Suprapubic skin (tissue), 4 donors: Measurements from ENCODE around the gene PRLHR. TPM values are rescaled to one million over a fixed set of nuclear protein-coding genes. Genes with fewer than 3 reads are reported as not detected.

Source experiments
- DNase-seq, 2 donors: peaks; one replicate each; pipeline ENCODE4 v3.0.0-alpha.2; 2019; ENCODE audit warnings: low spot score in 2 of 2
- H3K27ac ChIP-seq: fragments of 200-600 bp; sonication (generic); one replicate; pipeline ENCODE4 v1.5.1; 2019
- H3K27me3 ChIP-seq: fragments of 200-600 bp; sonication (generic); one replicate; pipeline ENCODE4 v1.5.1; 2019
- H3K36me3 ChIP-seq: fragments of 200-600 bp; sonication (generic); one replicate; pipeline ENCODE4 v1.5.1; 2019
- H3K4me1 ChIP-seq: fragments of 200-600 bp; sonication (generic); one replicate; pipeline ENCODE4 v1.5.1; 2019
- H3K4me3 ChIP-seq: fragments of 200-600 bp; sonication (generic); one replicate; pipeline ENCODE4 v1.5.1; 2019; ENCODE audit warnings: mild to moderate bottlenecking
- H3K9me3 ChIP-seq: fragments of 200-600 bp; sonication (generic); one replicate; pipeline ENCODE4 v1.5.1; 2019
- EP300 ChIP-seq: sonication (generic); formaldehyde crosslinking; IDR thresholded peaks from one replicate; pipeline ENCODE4 v1.6.1; 2017; ENCODE audit warnings: antibody characterized with exemption
- POLR2A ChIP-seq, 2 donors: fragments of 450-650 bp; IDR thresholded peaks; one replicate each; pipeline ENCODE4 v1.6.1; 2017; ENCODE audit warnings: antibody characterized with exemption in 2 of 2, mild to moderate bottlenecking in 2 of 2, moderate library complexity in 2 of 2
- POLR2AphosphoS5 ChIP-seq, 3 donors: sonication (generic); formaldehyde crosslinking; IDR thresholded peaks; one replicate each; pipeline ENCODE4 v1.6.1; 2017; ENCODE audit warnings: antibody characterized with exemption in 3 of 3
- WGBS: methylation state at CpG from one replicate; pipeline ENCODE4 v1.1.5; 2018; 5-methylcytosine and 5-hydroxymethylcytosine counted together
- total RNA-seq, 4 donors: library from RNA; depleted of rRNA; stranded (reverse); fragments of >200 nt; gene quantifications; one replicate each; pipeline ENCODE4 v1.1.0, GENCODE V29; 2016
- TF ChIP-seq, protein P1 (sequence below), 2 donors: fragments of 200-600 bp in 1 of 2; fragments of 450-650 bp in 1 of 2; sonication (generic) in 1 of 2; IDR thresholded peaks; one replicate each; pipeline ENCODE4 v1.5.1; 2016 to 2019; ENCODE audit warnings: antibody characterized with exemption in 2 of 2, mild to moderate bottlenecking in 1 of 2, moderate library complexity in 1 of 2

Gene PRLHR
- not detected for total RNA-seq

DNA sequence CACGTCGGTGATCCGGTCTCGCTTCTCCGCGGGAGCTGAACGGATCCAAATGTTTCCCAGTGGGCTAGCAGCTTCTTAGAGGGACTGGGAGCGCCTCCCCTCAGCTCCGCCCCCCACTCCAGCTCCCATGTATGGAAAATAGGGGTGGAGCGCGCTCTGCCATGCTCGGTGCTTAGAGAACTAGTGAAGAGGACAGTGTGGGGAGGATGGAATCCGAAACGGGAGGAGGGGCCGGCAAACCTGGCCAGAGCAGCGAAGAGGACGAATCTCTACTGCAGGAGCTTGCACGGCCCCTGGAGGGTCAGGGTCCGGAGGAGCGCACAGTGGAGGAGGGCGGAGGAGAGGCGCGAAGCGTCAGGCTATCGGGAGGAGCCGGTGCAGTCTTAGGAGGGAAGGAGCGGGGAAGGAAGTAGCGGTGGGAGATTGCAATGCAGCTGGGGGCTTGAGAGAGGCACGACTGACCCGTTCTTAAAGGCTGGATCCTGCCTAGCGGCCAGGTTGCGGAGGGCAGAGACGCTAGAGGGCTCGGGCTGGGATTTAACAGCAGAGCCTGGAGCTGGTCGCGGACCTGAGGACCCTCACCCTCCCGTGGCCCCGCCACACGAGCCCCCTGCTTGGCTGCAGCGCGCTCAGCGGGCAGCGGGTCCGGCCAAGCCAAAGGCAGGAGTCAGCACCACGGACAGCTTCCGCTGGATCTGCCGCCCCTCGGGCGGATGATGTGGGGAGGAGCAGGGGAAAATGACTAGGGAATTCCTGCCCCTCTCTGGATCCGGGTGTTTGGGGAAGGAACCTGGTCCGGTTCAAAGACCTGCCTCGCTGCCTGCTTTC is at the start of gene PRLHR:
Gene PRLHR, minus strand, starts transcription at position 51 of the 828 bp plus-strand sequence. CDS start 404 bp downstream, outside the sequence.
- TF ChIP-seq, protein P1, sequence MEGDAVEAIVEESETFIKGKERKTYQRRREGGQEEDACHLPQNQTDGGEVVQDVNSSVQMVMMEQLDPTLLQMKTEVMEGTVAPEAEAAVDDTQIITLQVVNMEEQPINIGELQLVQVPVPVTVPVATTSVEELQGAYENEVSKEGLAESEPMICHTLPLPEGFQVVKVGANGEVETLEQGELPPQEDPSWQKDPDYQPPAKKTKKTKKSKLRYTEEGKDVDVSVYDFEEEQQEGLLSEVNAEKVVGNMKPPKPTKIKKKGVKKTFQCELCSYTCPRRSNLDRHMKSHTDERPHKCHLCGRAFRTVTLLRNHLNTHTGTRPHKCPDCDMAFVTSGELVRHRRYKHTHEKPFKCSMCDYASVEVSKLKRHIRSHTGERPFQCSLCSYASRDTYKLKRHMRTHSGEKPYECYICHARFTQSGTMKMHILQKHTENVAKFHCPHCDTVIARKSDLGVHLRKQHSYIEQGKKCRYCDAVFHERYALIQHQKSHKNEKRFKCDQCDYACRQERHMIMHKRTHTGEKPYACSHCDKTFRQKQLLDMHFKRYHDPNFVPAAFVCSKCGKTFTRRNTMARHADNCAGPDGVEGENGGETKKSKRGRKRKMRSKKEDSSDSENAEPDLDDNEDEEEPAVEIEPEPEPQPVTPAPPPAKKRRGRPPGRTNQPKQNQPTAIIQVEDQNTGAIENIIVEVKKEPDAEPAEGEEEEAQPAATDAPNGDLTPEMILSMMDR (IDR thresholded peaks at IDR 0.05) = no peak
- TF ChIP-seq EP300 (no peak), POLR2A (IDR thresholded peaks at IDR 0.05) (no peak), POLR2AphosphoS5 (IDR thresholded peaks at IDR 0.05) (no peak)
- Histone ChIP-seq H3K4me1 (peaks cover 20% of the 10 kb centered on the region), H3K27me3 (peaks cover 96% of the 10 kb centered on the region), H3K4me3 (no peak within 1 kb of the TSS), H3K9me3 (no peaks in the 10 kb centered on the region), H3K36me3 (no peaks in the 10 kb centered on the region), H3K27ac (no peak within 1 kb of the TSS)
- DNase-seq = no peak
- 13% methylated on average over 48 of the region's 52 CpGs for WGBS

DNA sequence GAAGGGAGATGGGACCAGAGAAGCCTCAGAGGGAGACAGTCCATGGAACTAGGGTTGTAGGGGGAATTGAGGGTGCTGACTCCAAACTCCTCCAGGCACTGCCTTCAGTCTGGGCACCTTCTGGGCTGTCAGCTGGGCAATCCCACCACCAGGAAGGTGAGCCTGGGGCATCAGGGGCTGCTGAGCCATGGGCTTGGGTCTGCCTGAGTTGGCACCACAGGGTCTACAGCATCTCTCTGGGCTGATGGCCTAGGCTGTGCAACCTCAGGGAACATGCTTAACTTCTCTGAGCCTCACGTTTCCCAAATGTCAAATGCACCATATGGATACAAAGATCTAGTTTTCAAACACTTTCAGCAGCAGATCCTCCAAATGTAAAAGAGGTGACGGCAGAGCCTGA is 46.8 kb upstream of the PRLHR start:
- TF ChIP-seq EP300 (no peak), POLR2A (IDR thresholded peaks at IDR 0.05) (no peak), POLR2AphosphoS5 (IDR thresholded peaks at IDR 0.05) (no peak)
- TF ChIP-seq, protein P1 (IDR thresholded peaks at IDR 0.05) = no peak
- no peak for DNase-seq
- 100% methylated on average over 2 of the region's 2 CpGs for WGBS
- H3K9me3 ChIP-seq = peaks cover 3% of the 10 kb centered on the region
- H3K27me3 ChIP-seq = peaks cover 11% of the 10 kb centered on the region
- no peak overlapping the region for H3K4me3 ChIP-seq
- no peak overlapping the region for H3K27ac ChIP-seq
- H3K4me1 ChIP-seq = no peaks in the 10 kb centered on the region
- no peaks in the 10 kb centered on the region for H3K36me3 ChIP-seq

DNA sequence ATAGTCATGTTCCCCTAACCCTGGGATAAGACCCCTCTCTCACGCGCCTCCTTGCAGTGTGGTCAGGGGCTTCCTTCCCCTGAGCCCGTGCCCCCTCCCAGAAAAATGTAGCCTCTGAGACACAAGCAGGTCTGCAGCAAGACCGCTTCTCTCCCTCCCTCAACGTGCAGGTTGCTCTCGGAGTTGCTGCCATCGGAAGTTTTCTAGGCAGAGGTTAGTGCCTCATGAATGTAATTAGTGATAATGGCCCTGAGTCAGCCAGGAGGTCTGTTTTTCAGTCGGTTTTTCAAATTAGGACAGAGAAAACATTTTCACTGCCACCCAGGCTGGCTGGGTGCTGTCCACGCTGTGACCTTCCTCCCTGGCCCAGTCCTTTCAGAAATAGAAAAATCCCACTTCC is 43.2 kb upstream of the PRLHR start:
- no peak for TF ChIP-seq EP300
- TF ChIP-seq, protein P1 (IDR thresholded peaks at IDR 0.05) = no peak
- TF ChIP-seq POLR2AphosphoS5 (IDR thresholded peaks at IDR 0.05) = no peak
- no peak for TF ChIP-seq POLR2A (IDR thresholded peaks at IDR 0.05)
- H3K4me3 ChIP-seq = no peak overlapping the region
- no peaks in the 10 kb centered on the region for H3K4me1 ChIP-seq
- no peak for DNase-seq
- peaks cover 8% of the 10 kb centered on the region for H3K9me3 ChIP-seq
- no peaks in the 10 kb centered on the region for H3K36me3 ChIP-seq
- H3K27me3 ChIP-seq = peaks cover 23% of the 10 kb centered on the region
- 82% methylated on average over 9 of the region's 9 CpGs for WGBS
- no peak overlapping the region for H3K27ac ChIP-seq

DNA sequence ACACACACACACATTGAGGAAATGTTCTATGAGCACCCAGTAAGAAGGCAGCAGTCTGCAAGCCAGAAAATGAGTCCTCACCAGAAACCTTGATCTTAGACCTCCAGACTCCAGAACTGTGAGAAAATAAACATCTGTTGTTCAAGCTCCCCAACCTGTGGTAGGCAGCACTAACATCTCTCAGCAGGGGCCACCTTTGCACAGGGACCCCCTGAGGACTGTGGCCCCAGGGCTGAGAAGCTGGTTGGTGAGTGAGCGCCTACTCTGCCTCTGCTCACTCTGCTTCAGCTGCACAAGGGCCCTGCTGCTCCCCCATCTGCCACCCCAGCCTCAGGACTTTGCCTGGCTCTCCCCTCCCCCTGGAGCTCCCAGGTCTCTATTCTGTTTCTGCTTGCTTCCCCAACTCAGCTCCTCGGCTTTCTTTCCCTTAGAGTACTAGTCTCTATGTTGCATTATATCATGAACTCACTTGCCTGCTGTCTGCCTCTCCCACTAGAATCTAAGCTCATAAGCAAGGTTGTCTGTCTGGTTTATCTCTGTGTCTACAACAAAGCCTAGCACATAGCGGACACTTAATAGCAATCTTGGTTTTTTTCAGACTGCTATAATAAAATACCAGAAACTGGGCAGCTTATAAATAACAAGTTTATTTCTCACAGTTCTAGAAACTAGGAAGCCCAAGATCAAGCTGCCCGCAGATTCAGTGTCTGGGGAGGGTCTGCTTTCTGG is 40.4 kb upstream of the PRLHR start:
- WGBS = 88% methylated on average over 4 of the region's 4 CpGs
- Histone ChIP-seq H3K9me3 (peaks cover 8% of the 10 kb centered on the region), H3K27ac (no peak overlapping the region), H3K4me3 (no peak overlapping the region), H3K36me3 (no peaks in the 10 kb centered on the region), H3K4me1 (no peaks in the 10 kb centered on the region), H3K27me3 (peaks cover 18% of the 10 kb centered on the region)
- TF ChIP-seq EP300 = no peak
- TF ChIP-seq POLR2AphosphoS5 (IDR thresholded peaks at IDR 0.05) = no peak
- DNase-seq = no peak

DNA sequence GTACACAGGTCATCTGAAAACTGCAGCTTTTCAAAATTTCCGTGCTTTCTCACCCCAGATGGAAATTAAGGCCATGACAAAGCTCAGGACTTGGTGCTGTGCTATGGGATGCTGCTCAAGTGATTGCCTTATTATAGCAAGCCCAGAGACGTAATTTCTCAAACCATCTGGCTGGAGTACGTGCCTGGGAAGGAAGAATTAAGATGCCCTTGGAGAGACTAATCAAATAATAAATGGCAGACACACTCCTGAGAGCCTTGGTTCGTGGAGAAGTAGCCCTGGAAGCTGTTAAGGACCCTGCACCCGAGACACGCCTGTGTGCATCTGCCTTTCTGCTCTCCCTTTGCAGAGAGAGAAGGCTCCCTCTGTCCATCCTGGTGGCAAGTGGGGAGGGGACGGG is 38.3 kb upstream of the PRLHR start:
- Histone ChIP-seq H3K36me3 (no peaks in the 10 kb centered on the region), H3K9me3 (peaks cover 8% of the 10 kb centered on the region), H3K4me1 (peaks cover 10% of the 10 kb centered on the region), H3K4me3 (no peak overlapping the region), H3K27me3 (peaks cover 18% of the 10 kb centered on the region), H3K27ac (no peak overlapping the region)
- no peak for DNase-seq
- WGBS = 89% methylated on average over 6 of the region's 7 CpGs
- TF ChIP-seq POLR2AphosphoS5 (IDR thresholded peaks at IDR 0.05) (no peak), EP300 (no peak), POLR2A (IDR thresholded peaks at IDR 0.05) (no peak)
- TF ChIP-seq, protein P1 (IDR thresholded peaks at IDR 0.05) = no peak
